HG03064 (cell line): ENCODE results near the gene RIBC2.
"Not testable (repeated sequence)": the region's sequence is repeated elsewhere in the genome, so short reads cannot be mapped to it uniquely, and the experiment has no call there.

Experiments used
- ATAC-seq: cut with Tn5 transposase; IDR thresholded peaks from one replicate; pipeline ENCODE4 v1.9.1; 2021; ENCODE audit warnings: low read depth; ENCODE audit not compliant: unreplicated experiment

Gene RIBC2

GRCh38 chr22:45447596-45447995 lies 34.1 kb downstream of the RIBC2 start:
- ATAC-seq, result not testable (repeated sequence)

GRCh38 chr22:45448431-45448830 lies 34.9 kb downstream of the RIBC2 start:
- ATAC-seq, result no peak

GRCh38 chr22:45449442-45449841 lies 35.9 kb downstream of the RIBC2 start:
- not testable (repeated sequence) for ATAC-seq

GRCh38 chr22:45450101-45450785 lies 36.8 kb downstream of the RIBC2 start:
- no peak for ATAC-seq

- no peak for ATAC-seq
Observed at GRCh38 chr22:45450921-45451651, 37.6 kb downstream of the RIBC2 start.

GRCh38 chr22:45451972-45452371 lies 38.5 kb downstream of the RIBC2 start:
- ATAC-seq, result no peak

- no peak for ATAC-seq
Observed at GRCh38 chr22:45452565-45453379, 39.3 kb downstream of the RIBC2 start.

GRCh38 chr22:45453764-45454163 lies 40.3 kb downstream of the RIBC2 start:
- ATAC-seq, result no peak

GRCh38 chr22:45454275-45454674 lies 40.8 kb downstream of the RIBC2 start:
- ATAC-seq, result no peak

GRCh38 chr22:45455212-45455611 lies 41.7 kb downstream of the RIBC2 start:
- ATAC-seq, result no peak

GRCh38 chr22:45455621-45456020 lies 42.1 kb downstream of the RIBC2 start:
- ATAC-seq, result no peak

- no peak for ATAC-seq
Observed at GRCh38 chr22:45456811-45457210, 43.3 kb downstream of the RIBC2 start.

- ATAC-seq, result no peak
Observed at GRCh38 chr22:45458532-45458931, 45.0 kb downstream of the RIBC2 start.

- no peak for ATAC-seq
Observed at GRCh38 chr22:45459235-45459634, 45.7 kb downstream of the RIBC2 start.

GRCh38 chr22:45460288-45461109 lies 47.0 kb downstream of the RIBC2 start:
- ATAC-seq, result no peak

- no peak for ATAC-seq
Observed at GRCh38 chr22:45462034-45462655, 48.7 kb downstream of the RIBC2 start.

- not testable (repeated sequence) for ATAC-seq
Observed at GRCh38 chr22:45463691-45464090, 50.2 kb downstream of the RIBC2 start.

GRCh38 chr22:45465633-45466032 lies 52.1 kb downstream of the RIBC2 start:
- ATAC-seq, result no peak

- no peak for ATAC-seq
Observed at GRCh38 chr22:45468872-45469271, 55.4 kb downstream of the RIBC2 start.
